HG03159 (cell line): Measurements from ENCODE around the gene GPR39.

Source experiments
- ATAC-seq: cut with Tn5 transposase; IDR thresholded peaks from one replicate; pipeline ENCODE4 v1.9.1; 2021; ENCODE audit warnings: mild to moderate bottlenecking, moderate library complexity; ENCODE audit not compliant: unreplicated experiment

Gene GPR39

GRCh38 chr2:132597166-132597565 is 180.6 kb downstream of the GPR39 start:
- ATAC-seq: no peak

GRCh38 chr2:132597831-132598230 is 181.2 kb downstream of the GPR39 start:
- no peak for ATAC-seq

- no peak for ATAC-seq
Observed at GRCh38 chr2:132598536-132598935, 181.9 kb downstream of the GPR39 start.

DNA sequence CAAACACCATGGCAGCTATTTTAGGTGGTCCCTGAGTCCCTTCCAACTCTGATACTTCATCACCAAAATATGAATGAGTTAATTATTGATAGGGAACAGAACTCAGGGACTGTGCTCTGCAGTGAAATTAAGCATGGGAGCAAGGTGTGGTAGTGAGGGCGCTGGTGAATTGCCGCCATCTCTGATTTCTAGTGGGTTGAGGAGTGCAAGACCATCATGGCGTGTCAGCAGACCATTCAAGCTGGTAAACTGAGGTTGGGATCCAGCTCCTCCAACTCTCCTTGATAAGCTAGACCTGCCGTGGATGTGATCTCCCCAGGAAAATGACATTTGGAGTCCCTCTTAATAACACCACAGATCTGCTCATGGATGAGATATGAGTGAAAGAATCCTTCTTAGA is 183.0 kb downstream of the GPR39 start:
- ATAC-seq: no peak

DNA sequence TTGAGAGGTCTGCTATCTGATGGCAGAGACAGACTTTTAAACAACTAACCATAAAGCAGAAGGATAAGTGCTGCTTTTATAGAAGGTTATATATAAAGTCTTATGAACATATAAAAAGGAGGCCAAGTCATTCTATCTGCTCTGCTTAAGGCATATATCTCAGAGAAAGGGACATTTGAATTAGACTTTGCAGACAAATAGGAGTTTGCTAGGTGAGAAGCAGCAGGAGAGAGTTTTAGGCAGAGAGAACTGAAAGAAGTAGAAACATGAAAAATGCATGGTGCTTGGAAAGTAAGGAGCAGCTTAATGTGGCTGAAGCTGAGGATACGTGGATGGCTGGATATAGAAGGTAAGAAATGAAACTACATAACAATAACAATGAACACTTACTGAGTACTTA is 188.0 kb downstream of the GPR39 start:
- ATAC-seq: no peak

DNA sequence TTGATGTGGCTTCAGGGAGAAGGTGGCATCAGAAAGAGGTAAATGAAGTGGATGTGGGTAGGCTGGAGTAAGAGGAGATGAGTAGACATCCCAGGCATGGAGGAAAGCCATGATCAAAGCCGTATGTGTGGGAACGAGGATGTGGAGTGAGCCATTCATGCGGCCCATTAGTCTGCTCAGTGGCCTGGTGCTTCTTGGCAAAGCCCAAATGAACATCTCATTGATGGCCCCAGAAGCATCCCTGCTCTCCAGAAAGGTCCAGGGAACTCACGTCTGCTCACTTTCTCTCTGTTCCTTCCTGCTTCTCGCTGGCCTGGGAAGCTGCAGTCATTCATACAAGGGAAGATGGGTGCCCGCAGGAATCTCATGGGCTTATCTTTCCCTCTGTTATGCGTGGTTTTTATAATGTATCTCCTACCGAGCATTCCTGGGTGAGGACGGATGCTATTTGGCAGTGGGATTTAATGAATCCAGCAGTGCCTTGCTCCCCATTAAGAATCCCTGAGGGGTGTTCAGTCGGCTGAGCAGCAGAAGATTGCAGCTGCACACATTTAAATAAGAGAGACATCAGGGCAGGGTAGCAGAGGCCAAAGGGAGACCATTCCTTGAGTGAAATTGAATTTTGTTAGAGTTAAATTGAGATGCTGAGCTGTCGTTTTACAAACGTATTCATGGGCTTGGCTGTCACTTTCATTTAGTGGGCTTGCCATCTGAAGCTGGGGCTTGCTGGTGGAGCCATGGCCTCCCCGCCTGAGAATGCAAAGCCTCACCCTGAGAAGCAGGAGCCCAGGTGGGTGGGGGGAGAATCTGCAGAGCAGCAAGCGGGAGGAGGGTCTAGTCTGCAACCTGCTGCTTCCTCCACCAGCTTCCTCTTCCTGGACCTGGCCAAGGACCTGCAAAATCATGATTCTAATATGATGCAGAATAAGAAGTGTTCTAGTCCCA is 188.9 kb downstream of the GPR39 start:
- ATAC-seq: no peak

DNA sequence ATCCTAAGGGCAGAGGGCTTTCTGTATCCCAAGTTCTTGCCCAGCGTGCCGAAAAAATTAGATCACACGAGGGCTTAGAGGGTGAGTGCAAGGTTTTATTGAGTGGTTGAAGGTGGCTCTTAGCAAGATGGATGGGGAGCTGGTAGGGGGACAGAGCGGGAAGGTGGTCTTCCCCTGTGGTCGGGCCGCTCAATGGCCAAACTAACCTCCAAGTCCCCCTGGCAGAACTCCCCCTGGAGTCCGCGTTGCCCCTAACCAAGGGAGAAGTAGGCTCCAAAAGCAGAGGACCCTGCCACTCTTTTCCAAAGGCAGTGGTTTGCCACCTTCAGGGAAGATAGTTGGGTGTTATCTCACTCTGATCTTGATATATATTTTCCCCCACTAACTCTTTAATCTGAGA is 190.0 kb downstream of the GPR39 start:
- ATAC-seq: no peak

DNA sequence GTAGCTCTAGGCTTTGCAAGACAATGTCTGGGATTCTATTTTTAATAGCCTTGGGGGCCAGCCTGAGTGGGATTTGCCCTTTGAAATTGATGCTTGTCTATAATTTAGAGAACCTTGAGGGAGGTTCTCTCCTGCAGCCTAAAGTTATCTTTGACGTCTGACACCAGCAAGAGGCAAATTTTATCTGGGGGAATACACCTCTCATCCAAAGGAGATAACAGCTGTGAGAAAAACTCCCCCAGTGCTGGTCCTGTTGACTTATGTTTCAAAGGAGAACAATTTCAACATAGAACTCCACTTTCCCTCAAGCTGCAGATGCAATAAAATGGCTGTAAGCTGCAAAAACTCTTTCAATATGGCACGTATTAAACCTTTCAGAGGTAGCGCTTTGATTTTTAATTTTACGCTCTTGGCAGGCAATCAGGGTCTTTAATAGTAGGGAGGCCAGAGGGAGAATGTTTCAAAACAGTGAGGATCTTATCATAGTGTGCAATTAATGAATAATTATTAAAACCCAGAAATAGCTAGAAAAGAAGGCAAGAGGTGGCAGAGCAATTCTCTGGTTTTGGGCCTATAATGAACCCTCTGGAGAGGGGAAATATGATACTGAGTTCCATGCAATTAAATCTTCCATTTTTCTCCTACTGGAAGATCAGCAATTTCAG is 191.0 kb downstream of the GPR39 start:
- no peak for ATAC-seq

- ATAC-seq: no peak
Observed at GRCh38 chr2:132608311-132608710, 191.7 kb downstream of the GPR39 start.

DNA sequence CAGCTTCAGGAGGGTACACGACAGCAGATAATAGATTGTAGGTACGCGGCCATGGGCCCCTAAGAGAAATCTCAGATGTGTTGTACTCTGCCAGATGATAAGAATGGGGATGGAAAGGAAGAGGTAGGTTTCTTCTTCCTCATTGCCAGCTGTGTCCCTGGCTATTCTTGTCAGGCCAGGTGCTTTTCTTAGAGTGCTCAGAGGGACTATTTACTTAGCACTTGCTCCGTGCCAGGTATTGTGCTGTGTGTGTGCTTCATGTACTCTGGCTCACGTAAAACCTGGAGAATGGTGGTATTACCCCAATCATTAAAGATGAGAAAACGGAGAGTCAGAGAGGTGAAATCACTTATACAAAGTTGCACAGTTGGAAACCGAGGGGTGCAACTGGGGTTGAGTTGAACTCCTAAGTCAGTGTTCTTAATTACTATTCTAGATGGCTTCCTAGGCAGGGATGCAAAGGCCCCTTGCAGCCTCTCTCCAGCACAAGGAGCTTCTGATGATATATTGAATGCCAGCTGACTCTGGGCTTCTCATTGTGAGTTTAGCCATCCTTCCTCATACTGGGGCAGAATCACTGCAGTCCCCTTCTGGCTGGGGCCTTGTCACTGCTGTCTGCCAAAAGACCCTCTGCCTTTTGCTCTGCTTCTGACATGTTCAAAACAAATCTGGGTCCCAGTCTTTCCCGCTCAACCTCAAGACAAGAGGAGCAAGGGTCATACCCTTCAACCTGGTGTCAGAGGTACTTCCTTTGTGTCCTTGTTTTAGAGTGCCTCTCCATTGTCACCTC is 192.7 kb downstream of the GPR39 start:
- ATAC-seq: no peak

GRCh38 chr2:132611719-132612118 is 195.1 kb downstream of the GPR39 start:
- no peak for ATAC-seq

DNA sequence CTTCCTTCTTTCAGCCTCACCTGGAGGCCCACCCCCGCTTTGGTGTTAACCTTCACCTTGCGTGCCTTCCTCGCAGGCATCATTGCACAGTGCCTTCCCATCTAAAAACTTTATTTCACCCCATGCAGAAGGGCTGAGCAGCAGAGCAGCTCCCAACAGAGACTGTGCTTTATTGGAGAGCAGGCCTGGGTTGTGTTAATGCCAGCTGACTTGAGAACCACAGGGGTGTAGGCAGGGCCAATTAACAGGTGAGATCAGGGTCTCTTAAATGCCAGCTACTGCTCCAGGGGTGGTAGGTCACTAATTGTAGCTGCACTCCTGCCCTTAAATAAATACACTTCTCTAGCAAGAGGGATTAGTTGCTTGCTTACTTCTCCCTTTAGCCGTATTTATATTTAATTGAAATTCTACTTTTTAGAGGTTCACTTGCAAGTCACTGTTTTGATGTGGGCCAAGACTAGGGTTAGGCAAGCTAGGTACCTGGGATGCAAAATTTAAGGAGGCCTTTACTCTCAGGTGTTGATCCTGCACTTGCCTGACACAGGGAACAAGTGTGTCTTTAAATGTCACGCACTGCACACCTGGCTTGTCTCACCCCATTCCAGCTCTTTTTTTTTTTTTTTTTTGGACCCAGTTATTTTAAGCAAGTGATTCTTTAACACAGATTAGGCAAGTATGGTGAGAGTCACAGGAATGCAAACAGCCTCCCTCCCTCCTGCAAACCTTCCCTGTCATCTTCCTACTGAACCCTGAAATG is 198.9 kb downstream of the GPR39 start:
- ATAC-seq: no peak

DNA sequence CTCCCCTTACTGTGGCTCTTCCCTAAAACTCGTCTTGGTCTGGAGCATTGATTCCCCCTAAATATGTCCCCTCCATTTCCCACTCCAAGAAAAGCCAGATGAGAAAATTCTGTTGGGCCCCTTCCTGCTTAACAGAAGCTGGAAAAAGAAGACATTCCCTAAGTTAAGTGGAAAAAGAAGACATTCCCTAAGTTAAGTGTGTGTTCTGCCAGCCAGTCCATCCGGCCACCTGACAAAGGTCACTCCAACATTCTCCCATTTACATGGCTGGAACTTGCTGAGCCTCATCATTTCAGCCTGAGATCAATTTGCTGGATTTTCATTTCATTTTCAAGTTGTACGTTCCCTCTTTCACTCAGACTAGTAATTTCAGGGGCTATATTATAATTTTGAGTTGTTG is 201.4 kb downstream of the GPR39 start:
- ATAC-seq: no peak

GRCh38 chr2:132618734-132619133 is 202.1 kb downstream of the GPR39 start:
- no peak for ATAC-seq

DNA sequence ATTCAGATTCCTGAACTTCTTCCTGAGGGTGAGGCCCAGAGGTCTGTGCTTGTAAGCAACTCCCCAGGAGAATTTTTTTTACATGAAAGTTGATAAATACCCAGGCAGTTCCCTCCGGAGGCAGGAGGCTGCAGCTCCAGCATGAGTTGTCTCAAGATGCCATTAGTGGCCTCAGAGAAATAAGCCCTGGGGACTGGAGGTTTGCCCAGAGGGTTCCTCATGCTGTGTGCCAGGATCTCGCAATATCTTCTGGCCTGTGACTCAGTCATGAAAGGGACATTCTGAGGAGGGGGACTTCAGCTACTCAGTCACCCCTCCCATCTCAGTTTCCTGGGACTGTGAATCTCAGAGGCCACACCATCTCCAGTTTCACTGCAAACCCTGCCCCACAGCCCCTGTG is 203.5 kb downstream of the GPR39 start:
- ATAC-seq: no peak

- no peak for ATAC-seq
Observed at GRCh38 chr2:132621131-132621875, 204.7 kb downstream of the GPR39 start.

- no peak for ATAC-seq
Observed at GRCh38 chr2:132623096-132623839, 206.7 kb downstream of the GPR39 start.

DNA sequence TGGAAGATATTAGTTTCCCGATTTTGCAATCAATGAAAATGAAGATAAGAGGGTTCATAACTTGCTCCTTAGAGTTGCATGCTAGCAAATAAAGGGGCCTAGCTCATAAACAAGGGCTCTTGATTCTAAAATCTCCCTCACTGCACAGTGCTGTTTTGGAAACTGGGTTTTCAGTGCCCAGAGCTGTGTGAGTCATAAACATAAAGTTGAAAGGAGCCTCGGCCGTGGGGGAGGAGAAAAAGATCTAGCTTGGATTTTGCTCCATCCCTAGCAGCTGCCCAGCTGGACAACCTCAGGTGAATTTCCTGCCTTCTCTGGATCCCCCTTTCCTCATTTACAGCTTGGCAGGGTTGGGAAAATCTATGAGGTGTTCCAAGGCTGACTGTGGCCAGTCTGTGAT is 210.9 kb downstream of the GPR39 start:
- ATAC-seq: no peak

DNA sequence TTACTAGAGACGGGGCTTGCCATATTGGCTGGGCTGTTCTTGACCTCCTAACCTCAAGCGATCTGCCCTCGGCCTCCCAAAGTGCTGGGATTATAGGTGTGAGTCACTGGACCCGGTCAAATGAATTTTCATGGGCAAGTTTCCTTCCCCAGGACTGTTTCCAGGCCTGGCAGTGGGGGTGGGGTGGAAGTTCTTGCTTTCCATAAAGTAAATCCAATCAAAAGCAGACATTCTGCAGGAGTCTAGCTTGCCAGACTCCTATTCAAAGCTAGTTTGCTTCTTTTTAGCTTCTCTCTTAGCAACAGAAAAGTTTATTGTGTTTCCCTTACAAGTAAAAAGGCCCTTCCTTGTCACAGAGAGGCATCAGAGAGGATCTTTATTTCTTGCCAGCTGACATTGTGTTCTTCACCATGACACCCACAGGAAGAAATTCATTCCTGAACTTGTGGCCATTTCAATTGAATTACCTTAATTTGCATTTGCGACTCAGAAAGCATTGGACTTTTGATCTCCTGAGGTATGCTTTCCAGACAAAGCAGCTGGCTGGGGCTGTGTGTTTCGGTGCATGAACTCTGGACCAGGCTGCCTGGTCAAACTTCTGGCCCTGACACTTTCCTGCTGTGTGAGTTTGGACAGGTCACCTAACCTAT is 215.5 kb downstream of the GPR39 start:
- no peak for ATAC-seq
